HUES48 (cell line): ENCODE data around the gene SPACA4.

Experiments used
- H3K27ac ChIP-seq: one replicate; pipeline ENCODE4 v1.7.0; 2013; ENCODE audit warnings: low read depth, low read length, inconsistent platforms
- H3K27me3 ChIP-seq: 2 replicates; pipeline ENCODE4 v1.6.1; 2013; ENCODE audit warnings: mild to moderate bottlenecking, low read length; ENCODE audit not compliant: control insufficient read depth, insufficient read depth
- H3K36me3 ChIP-seq: 2 replicates; pipeline ENCODE4 v1.6.1; 2013; ENCODE audit warnings: low read length; ENCODE audit not compliant: control insufficient read depth, insufficient read depth
- H3K4me1 ChIP-seq: 2 replicates; pipeline ENCODE4 v1.6.1; 2013; ENCODE audit warnings: mild to moderate bottlenecking, low read length; ENCODE audit not compliant: control insufficient read depth, insufficient read depth
- H3K4me3 ChIP-seq: 2 replicates; pipeline ENCODE4 v1.5.1; 2013; ENCODE audit warnings: mild to moderate bottlenecking, low read depth, low read length
- H3K9ac ChIP-seq: 2 replicates; pipeline ENCODE4 v1.6.1; 2013; ENCODE audit warnings: mild to moderate bottlenecking, low read depth, low read length, moderate library complexity
- H3K9me3 ChIP-seq: 2 replicates; pipeline ENCODE4 v1.6.1; 2013; ENCODE audit warnings: low read length; ENCODE audit not compliant: control insufficient read depth, insufficient read depth

Gene SPACA4

DNA sequence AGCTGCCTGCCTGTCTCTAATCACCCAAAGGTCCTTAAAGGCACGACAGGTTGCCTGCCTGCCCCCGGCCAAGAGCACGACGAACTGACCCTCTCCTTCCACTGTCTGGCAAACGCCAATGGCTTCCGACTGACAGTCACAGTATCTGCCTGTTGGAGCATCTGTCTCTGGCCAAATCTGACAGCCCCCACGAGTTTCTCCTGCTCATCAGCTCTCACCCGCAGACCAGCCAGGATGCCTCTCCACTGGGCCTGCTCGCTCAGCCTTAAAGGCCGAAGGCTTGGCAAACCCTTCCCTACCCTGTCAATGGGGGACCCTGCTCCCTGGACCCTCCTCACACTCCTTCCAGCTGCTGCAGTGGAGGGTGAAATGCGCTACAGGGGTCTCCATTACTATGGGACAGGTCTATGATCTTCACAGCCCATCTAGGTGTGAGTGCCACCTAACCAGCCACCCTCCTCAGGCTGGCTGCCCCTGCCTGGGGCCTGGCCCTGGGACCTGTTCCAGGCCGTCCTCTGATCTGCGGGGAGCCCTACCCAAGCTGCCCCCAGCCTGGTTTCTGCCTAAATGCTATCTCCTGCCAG is 7.4 kb downstream of the SPACA4 start:
- peak overlapping the region; percentile 19; the same call in 1 of the 2 replicates for H3K4me3 ChIP-seq
- peaks cover 33% of the 10 kb centered on the region for H3K36me3 ChIP-seq
- no peaks in the 10 kb centered on the region for H3K27me3 ChIP-seq
- H3K9me3 ChIP-seq: no peaks in the 10 kb centered on the region
- peak overlapping the region; percentile 64 for H3K9ac ChIP-seq
- peaks cover 37% of the 10 kb centered on the region for H3K4me1 ChIP-seq
- H3K27ac ChIP-seq: peak overlapping the region; percentile 96

DNA sequence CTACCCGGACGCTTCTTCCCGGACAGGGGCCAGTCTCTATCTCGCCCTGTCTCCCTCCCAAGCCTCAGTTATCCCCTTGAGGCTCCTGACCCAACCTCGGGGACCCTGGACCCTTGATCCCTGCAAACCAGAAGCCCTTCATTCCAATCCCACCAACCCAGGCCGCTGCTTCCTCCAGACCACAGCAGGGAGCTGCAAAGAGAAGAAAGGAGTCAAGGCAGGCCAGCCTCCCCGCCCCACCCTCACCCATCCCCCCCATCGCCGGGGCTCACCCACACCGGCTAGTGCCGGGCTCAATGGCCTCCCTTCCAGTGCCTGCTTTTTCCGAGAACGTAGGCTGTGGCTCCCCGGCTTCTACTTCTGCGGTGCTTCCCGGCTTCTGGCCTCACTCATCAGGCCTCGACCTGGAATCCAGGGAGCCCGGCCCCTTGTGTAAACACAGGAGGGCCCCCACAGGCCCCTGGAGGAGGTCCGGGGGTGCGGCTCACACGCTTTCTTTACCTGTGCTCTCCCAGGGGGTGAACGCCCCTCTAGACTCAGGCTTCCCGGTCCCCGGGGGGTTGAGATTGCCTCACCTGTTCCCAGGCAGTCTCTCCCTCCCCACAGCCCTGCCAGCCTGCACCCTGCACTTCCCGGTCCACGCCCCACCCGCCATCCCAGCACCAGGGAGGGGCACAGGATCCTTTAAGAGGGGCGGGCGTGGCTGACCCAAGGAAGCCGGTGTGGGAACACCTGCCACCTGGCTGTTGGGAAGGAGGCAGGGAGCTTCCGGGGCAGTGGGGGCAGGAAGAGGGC is 8.1 kb downstream of the SPACA4 start, which contains the start of gene FAM83E:
TSS of gene FAM83E (minus strand) at position 641 of the 795 bp plus-strand sequence. CDS start 1,704 bp downstream, outside the sequence.
- H3K9ac ChIP-seq: peak within 1 kb of the TSS; percentile 64
- H3K27ac ChIP-seq: peak within 1 kb of the TSS; percentile 96
- no peaks in the 10 kb centered on the region for H3K9me3 ChIP-seq
- peaks cover 37% of the 10 kb centered on the region for H3K4me1 ChIP-seq
- H3K36me3 ChIP-seq: peaks cover 33% of the 10 kb centered on the region
- H3K27me3 ChIP-seq: no peaks in the 10 kb centered on the region
- H3K4me3 ChIP-seq: peak within 1 kb of the TSS; percentile 22; the same call in 1 of the 2 replicates

DNA sequence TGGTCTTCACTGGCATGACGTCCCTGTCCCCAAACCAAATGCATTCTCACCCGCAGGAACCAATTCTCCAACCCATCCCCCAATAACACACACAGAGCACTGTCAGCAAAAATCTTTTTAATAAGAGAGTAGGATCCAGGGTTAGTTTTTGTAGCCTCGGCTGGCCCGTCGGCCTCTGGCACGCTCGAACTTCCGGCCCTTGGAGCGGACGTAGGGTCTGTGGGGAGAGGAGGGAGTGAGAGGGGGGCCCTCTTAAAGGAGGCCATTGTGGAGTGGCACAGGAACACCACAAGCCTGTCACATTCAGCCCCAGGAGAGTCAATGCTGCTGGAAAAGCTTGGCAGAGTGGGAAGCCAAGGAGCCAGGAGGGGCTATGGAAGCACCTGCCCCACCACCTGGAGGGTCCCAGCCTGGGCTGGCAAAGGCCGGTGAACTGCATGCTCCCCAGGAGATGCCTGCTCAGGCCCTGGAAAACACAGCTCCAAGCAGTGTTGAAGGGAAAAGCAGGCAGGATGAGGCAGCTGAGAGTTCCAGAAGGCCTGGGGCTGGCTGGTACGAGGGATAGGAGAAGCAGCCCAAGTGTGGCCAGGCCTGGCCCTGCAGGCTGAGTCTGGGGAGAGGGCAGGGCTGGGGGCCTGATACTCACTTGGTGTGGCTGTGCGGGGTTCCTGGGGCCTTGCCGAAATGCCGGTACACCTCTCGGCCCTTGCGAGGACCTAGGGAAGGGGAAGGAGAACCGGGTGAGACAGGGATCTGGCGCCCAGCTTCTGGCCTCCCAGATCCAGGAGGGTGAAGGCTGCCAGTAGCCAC is 8.9 kb downstream of the SPACA4 start:
- H3K9me3 ChIP-seq: no peaks in the 10 kb centered on the region
- H3K27me3 ChIP-seq: no peaks in the 10 kb centered on the region
- peak overlapping the region; percentile 96 for H3K27ac ChIP-seq
- H3K4me1 ChIP-seq: peaks cover 37% of the 10 kb centered on the region
- H3K36me3 ChIP-seq: peaks cover 33% of the 10 kb centered on the region
- peak overlapping the region; percentile 22; the same call in 1 of the 2 replicates for H3K4me3 ChIP-seq
- peak overlapping the region; percentile 64; the same call in 1 of the 2 replicates for H3K9ac ChIP-seq

DNA sequence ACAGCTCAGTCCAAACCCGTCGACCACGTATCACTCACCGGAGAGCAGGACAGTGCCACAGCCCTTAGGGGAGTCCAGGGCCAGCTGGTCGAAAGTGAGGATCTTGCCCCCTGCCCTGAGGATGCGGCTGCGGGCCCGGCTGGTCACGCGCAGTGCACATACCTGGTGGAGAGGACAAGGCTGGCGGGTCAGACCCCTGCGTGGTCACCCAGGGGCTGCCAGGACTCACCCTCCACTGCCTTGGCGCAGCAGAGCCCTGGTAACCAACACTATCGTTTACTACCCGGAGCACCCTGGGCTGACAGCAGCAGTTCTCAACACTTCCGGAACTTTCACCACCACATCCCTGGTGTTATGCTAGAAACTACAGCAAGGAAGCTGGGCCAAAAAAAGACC is 9.5 kb downstream of the SPACA4 start:
- peak overlapping the region; percentile 96 for H3K27ac ChIP-seq
- peaks cover 33% of the 10 kb centered on the region for H3K36me3 ChIP-seq
- H3K4me1 ChIP-seq: peaks cover 37% of the 10 kb centered on the region
- H3K4me3 ChIP-seq: no peak overlapping the region
- H3K9ac ChIP-seq: no peak overlapping the region
- H3K27me3 ChIP-seq: no peaks in the 10 kb centered on the region
- no peaks in the 10 kb centered on the region for H3K9me3 ChIP-seq

DNA sequence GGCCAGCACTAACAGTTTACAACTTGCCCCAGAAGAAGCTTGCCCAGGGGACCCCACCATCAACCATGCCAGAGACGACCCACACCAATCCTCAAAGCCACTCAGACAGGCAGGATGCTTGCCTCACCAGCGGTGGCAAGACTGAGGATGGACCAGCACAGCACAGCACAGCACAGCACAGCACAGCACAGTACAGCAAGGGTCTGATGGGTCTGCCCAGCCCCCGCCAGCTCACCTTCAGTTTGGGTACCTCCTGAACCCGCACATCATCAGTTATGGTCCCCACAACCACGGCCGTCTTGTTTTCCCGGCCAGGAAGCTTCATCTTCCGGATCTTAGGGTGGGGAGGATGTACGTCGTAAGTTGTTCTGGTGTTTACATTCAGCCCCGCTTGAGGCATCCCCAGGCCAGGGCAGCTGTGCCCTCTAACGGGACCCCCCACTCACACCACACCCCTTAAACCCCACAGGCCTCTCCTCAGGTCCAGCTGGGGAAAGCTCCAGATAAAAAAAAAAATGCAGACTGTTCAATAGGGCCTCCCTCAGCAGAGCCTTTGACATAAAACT is 10.0 kb downstream of the SPACA4 start:
- no peaks in the 10 kb centered on the region for H3K9me3 ChIP-seq
- H3K36me3 ChIP-seq: peaks cover 36% of the 10 kb centered on the region
- H3K27me3 ChIP-seq: no peaks in the 10 kb centered on the region
- H3K27ac ChIP-seq: peak overlapping the region; percentile 96
- H3K9ac ChIP-seq: no peak overlapping the region
- peaks cover 37% of the 10 kb centered on the region for H3K4me1 ChIP-seq
- no peak overlapping the region for H3K4me3 ChIP-seq

DNA sequence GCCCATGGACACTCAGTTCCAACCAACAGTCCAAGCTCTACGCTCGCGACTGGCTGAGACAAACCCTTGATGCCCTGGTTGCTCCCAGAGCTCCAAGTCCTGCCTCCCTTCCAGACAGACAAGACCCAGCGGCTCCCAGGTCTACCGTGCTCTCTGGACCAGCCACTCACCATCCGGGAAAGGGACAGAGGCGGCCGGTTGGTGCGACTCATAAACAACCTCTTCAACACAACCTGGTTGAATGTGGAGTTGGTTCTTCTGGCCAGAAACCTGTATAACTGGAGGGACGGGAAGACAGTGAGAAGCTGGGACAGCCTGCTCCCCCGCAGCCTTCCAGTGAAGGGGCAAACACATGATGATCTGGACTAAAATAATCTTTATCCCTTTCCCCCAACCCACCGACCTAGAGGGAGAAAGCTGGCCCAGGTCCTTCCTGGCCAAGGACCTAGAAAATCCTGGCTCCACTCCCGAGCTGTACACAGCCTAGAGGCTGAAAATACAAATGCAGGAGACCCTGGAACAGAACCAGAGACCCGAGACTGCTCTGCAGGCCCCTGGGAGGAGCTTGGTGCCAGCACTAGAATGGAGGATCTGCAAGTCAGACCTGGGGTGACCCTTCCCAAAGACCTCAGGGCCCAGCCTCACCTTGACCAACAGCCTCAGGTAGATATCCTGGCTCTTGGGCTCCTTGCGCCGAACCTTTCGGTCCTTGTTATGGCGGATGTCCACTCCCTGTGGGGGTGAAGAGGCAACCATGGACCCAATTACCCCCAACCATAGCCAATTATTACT is 10.8 kb downstream of the SPACA4 start:
- peaks cover 38% of the 10 kb centered on the region for H3K36me3 ChIP-seq
- H3K27ac ChIP-seq: peak overlapping the region; percentile 95
- no peaks in the 10 kb centered on the region for H3K9me3 ChIP-seq
- peak overlapping the region; percentile 98; the same call in 1 of the 2 replicates for H3K9ac ChIP-seq
- H3K27me3 ChIP-seq: no peaks in the 10 kb centered on the region
- peaks cover 37% of the 10 kb centered on the region for H3K4me1 ChIP-seq
- H3K4me3 ChIP-seq: peak overlapping the region; percentile 95

DNA sequence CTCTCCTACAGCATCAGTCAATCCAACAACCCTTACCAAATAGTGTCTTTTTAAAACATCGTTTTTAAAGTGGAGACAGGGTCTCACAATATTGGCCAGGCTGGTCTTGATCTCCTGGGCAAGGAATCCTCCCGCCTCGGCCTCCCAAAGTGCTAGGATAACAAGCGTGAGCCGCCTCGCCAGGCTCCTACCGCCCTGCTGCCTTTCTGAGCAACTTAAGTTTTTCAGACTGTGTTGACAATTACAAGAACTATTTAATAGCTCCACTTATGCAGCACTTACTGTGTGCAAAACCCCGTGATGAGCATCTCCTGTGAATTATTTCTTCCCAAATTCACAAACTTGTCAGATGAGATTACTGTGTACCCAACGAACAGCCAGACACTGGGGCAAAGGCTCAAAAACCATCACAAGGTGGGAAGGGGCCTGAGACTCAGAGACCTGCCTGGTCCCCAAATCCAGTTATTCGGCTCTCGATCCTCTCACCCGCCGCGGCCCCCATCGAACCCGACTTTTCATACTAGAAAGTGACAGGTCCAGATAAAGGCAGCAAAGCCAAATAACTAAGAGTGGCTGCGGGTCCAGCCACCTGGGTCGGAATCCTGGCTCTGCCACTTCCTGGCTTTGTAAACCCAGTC is 11.9 kb downstream of the SPACA4 start:
- no peaks in the 10 kb centered on the region for H3K27me3 ChIP-seq
- peak overlapping the region; percentile 98 for H3K9ac ChIP-seq
- no peaks in the 10 kb centered on the region for H3K9me3 ChIP-seq
- H3K36me3 ChIP-seq: peaks cover 38% of the 10 kb centered on the region
- peak overlapping the region; percentile 95 for H3K27ac ChIP-seq
- peak overlapping the region; percentile 95 for H3K4me3 ChIP-seq
- H3K4me1 ChIP-seq: peaks cover 40% of the 10 kb centered on the region

DNA sequence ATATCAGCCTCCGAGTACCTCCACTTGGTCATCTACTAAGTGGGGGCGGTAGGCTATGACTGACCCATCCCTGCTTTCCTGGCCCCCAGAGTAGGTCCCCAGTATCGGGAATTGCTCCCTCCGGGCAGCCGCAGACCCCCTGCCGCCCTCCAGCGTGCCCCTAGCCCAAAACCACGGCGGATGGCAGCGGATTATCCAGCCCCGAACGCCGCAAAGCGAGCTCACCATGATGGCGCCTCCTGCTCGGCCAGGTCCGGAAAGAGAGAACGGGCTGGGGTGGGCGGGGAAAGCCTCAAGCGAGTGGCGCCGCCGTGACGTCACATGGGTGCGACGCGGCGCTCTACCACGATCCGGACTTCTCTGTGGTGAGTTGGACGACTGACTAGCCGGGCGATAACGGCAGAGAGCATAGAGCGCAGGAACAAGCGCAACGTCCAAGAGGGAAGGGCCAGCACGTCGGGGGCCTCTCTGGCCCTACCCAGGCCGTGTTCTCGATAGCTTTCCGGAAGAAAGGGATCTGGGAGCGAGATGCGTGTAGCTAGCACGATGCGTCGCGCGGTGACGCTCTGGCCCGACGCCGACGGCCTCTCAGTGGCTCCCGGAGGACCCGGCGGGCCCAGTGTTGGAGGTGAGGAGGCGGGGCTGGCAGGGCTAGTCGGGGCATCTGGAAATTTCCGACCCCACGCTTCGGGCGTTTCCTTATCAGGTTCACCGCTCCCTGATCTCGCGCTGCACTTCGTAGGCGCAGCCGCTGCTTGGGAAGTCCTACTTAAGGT is 12.6 kb downstream of the SPACA4 start, which contains the start of the genes RPL18 and SPHK2:
TSS of gene RPL18 (minus strand) at position 263 of the 776 bp plus-strand sequence. CDS start at position 228, 35 bp downstream.
TSS of gene SPHK2 (plus strand) at position 591 of the 776 bp plus-strand sequence. CDS start 1,009 bp downstream, outside the sequence.
- no peaks in the 10 kb centered on the region for H3K27me3 ChIP-seq
- H3K9me3 ChIP-seq: no peaks in the 10 kb centered on the region
- peak within 1 kb of the TSS; percentile 95 for H3K27ac ChIP-seq
- H3K36me3 ChIP-seq: peaks cover 38% of the 10 kb centered on the region
- H3K4me3 ChIP-seq: peak within 1 kb of the TSS; percentile 95
- peak within 1 kb of the TSS; percentile 98 for H3K9ac ChIP-seq
- peaks cover 39% of the 10 kb centered on the region for H3K4me1 ChIP-seq
